Choroid plexus epithelial cell (primary cell): ENCODE results near the gene CLGN.
"Not testable (repeated sequence)": the region's sequence is repeated elsewhere in the genome, so short reads cannot be mapped to it uniquely, and the experiment has no call there.

Experiments
- DNase-seq: peaks from one replicate; pipeline ENCODE4 v3.0.0-alpha.2; 2010; ENCODE audit warnings: low read depth
- H3K4me3 ChIP-seq: 2 replicates; pipeline ENCODE4 v1.5.1; 2011; ENCODE audit warnings: low read depth, mild to moderate bottlenecking, control low read depth, low read length, moderate library complexity
- CTCF ChIP-seq: conservative IDR thresholded peaks from 2 replicates; pipeline ENCODE4 v1.5.1; 2011; ENCODE audit warnings: low read depth, mild to moderate bottlenecking, control low read depth, inconsistent platforms, low read length, moderate library complexity

Gene CLGN

DNA sequence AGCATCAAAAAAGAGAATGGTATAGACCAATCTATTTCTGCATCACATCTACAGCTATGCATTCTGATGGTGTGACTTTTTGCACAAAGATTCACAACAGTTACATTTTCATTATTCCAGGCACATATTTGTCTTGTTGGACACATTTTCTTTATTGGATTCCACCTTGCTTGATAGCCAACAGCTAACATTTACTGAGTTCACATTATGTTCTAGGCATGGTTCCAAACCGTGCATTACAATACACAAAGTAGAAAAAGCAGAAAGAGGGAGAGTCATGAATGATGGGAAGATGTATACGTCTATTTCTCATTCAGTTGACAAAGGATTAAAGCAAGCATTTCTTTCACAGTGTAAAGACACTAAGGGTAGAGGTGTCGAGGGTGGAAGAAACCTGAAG lies 22.9 kb upstream of the CLGN start:
- no peak for TF ChIP-seq CTCF
- no peak overlapping the region for H3K4me3 ChIP-seq
- DNase-seq: no peak

- no peak for TF ChIP-seq CTCF
- peak; percentile 5 for DNase-seq
- no peak overlapping the region for H3K4me3 ChIP-seq
Measured at GRCh38 chr4:140448830-140449229, 21.4 kb upstream of the CLGN start.

DNA sequence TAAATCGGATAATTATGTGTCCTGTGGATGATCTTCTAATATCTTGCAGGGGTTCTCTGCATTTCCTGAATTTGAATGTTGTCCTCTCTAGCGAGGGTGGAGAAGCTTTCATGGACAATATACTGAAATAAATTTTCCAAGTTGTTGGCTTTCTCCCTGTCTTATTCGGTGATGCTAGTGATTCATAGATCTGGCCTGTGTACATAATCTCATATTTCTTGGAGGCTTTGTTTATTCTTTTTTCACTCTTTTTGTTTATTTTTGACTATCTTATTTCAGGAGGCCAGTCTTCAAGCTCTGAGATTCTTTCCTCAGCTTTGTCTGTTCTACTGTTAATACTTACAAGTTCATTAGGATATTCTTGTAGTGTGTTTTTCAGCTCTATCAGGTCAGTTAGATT lies 20.7 kb upstream of the CLGN start:
- no peak for DNase-seq
- no peak for TF ChIP-seq CTCF
- H3K4me3 ChIP-seq: no peak overlapping the region

GRCh38 chr4:140444347-140444746 lies 16.9 kb upstream of the CLGN start:
- not testable (repeated sequence) for H3K4me3 ChIP-seq, DNase-seq

- H3K4me3 ChIP-seq: no peak overlapping the region
- no peak for DNase-seq
- no peak for TF ChIP-seq CTCF
Measured at GRCh38 chr4:140439644-140440142, 12.2 kb upstream of the CLGN start.

- no peak for TF ChIP-seq CTCF
- H3K4me3 ChIP-seq: peak overlapping the region; percentile 63
- DNase-seq: no peak
Measured at GRCh38 chr4:140427919-140428471, 547 bp upstream of the CLGN start.

DNA sequence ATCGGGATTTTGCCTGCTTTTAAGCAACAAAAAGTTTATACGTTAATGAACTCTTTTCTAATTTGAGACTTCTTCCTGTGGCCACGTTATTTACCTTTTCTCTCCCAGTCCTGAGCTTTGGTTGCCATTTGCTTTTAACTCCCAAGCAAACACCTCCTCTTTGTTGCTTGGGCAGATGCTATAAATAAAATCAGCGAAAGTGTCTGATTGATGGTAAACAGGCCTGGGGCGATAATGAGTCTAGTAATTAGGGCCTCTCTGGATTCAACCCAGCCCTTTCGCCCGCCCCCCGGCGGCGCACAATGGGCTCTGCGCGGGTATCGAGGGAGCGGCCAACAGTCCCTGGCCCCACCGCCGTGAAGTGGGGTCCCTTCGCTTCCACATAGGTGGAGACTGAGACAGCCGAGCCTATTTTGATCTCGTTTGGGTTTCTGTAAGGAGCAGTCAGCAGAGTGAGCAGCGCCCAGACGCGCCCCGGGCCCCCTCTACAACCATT lies 790 bp downstream of the CLGN start:
- no peak for DNase-seq
- H3K4me3 ChIP-seq: peak overlapping the region; percentile 63
- no peak for TF ChIP-seq CTCF
